Caco-2 (cell line): ENCODE results near the gene LARP4B. TPM values are rescaled to one million over a fixed set of nuclear protein-coding genes. Genes with fewer than 3 reads are reported as not detected.

Source experiments
- Bru-seq: library from RNA; stranded (reverse); fragments of 400-500 nt; gene quantifications from one replicate; lab custom pipeline; 2021; lab: Mats Ljungman, UMichigan
- BruChase-seq, 2 experiments: library from RNA; stranded (reverse); fragments of 400-500 nt; gene quantifications; one replicate each; lab custom pipeline; 2021; lab: Mats Ljungman, UMichigan
- BruUV-seq: library from RNA; stranded (reverse); fragments of 400-500 nt; replicated peaks from 2 replicates; lab custom pipeline; 2021; lab: Mats Ljungman, UMichigan
- CTCF ChIA-PET: fragments of 300-600 bp; sonication (Branson Sonifier 250); formaldehyde crosslinking; loops from one replicate; lab custom pipeline; 2022; ENCODE audit warnings: antibody characterized with exemption; lab: Charles Lee
- POLR2A ChIA-PET: fragments of 300-600 bp; sonication (Branson Sonifier 250); formaldehyde crosslinking; loops from one replicate; lab custom pipeline; 2022; ENCODE audit warnings: antibody characterized with exemption; lab: Charles Lee
- DNase-seq, 2 experiments: peaks; one replicate each; pipeline versions ENCODE4 v3.0.0 to v3.0.0-alpha.2; 2020 to 2022
- H3K27me3 ChIP-seq: replicated peaks from 2 replicates; pipeline ENCODE4 v1.6.0; 2011; ENCODE audit warnings: low read length; ENCODE audit not compliant: control insufficient read depth, insufficient read depth
- H3K36me3 ChIP-seq: 2 replicates; pipeline ENCODE4 v1.5.1; 2011; ENCODE audit warnings: low read length; ENCODE audit not compliant: control insufficient read depth, insufficient read depth
- H3K4me1 ChIP-seq: fragments of 250-450 bp; sonication (Bioruptor Pico); 2 replicates; pipeline ENCODE4 v1.5.1; 2020; ENCODE audit warnings: mild to moderate bottlenecking
- H3K4me3 ChIP-seq: 2 replicates; pipeline ENCODE4 v1.5.1; 2011; ENCODE audit warnings: low read depth, mild to moderate bottlenecking, control low read depth, low read length
- H3K9me3 ChIP-seq: fragments of 250-450 bp; sonication (Bioruptor Pico); 2 replicates; pipeline ENCODE4 v1.5.1; 2020; ENCODE audit warnings: mild to moderate bottlenecking, moderate library complexity
- H3K27ac Mint-ChIP-seq: one replicate; pipeline ENCODE4 v1.8.0; 2022; ENCODE audit warnings: mixed read lengths; ENCODE audit not compliant: unreplicated experiment
- H3K27me3 Mint-ChIP-seq: one replicate; pipeline ENCODE4 v1.8.0; 2022; ENCODE audit warnings: mixed read lengths; ENCODE audit not compliant: insufficient read depth, unreplicated experiment
- H3K36me3 Mint-ChIP-seq: one replicate; pipeline ENCODE4 v1.8.0; 2022; ENCODE audit warnings: mild to moderate bottlenecking, mixed read lengths; ENCODE audit not compliant: insufficient read depth, unreplicated experiment
- H3K4me1 Mint-ChIP-seq: one replicate; pipeline ENCODE4 v1.8.0; 2022; ENCODE audit warnings: low read depth, mixed read lengths; ENCODE audit not compliant: unreplicated experiment
- H3K4me3 Mint-ChIP-seq: one replicate; pipeline ENCODE4 v1.8.0; 2022; ENCODE audit warnings: mild to moderate bottlenecking, moderate library complexity, mixed read lengths; ENCODE audit not compliant: unreplicated experiment
- H3K9me3 Mint-ChIP-seq: one replicate; pipeline ENCODE4 v1.8.0; 2022; ENCODE audit warnings: mixed read lengths; ENCODE audit not compliant: unreplicated experiment
- CTCF ChIP-seq, 2 experiments: fragments of 200-600 bp in 1 of 2; IDR thresholded peaks; 1 replicate in 1 of 2; 2 replicates in 1 of 2; pipeline versions ENCODE4 v1.5.1 to v1.8.0; 2011 to 2022; ENCODE audit warnings: antibody characterized with exemption in 1 of 2, control low read depth in 1 of 2, inconsistent platforms in 1 of 2, low read depth in 1 of 2, low read length in 1 of 2, mild to moderate bottlenecking in 1 of 2, moderate library complexity in 1 of 2; ENCODE audit not compliant: insufficient read depth in 1 of 2, severe bottlenecking in 1 of 2, unreplicated experiment in 1 of 2
- intact Hi-C: fragments of 100-400 bp; cut with micrococcal nuclease; formaldehyde crosslinking; loops from one replicate; pipeline ENCODE4 v1.10.0; 2022; ENCODE audit not compliant: unreplicated experiment
- long read RNA-seq: library from polyadenylated mRNA; stranded (forward); transcript quantifications from one replicate; pipeline ENCODE4 v2.0.0, GENCODE V29; 2022
- total RNA-seq: library from RNA; stranded (reverse); gene quantifications from 2 replicates; pipeline ENCODE4 v1.2.3, GENCODE V29; 2022

LARP4B gene
- total RNA-seq (230 and 235 TPM in 2 replicates), Bru-seq, nascent RNA (percentile 98 among the genes with signal in this experiment), BruChase-seq, experiment 1, labeled RNA remaining after a 2-hour chase (percentile 97 among the genes with signal in this experiment), BruChase-seq, experiment 2, labeled RNA remaining after a 6-hour chase (percentile 95 among the genes with signal in this experiment)
- long read RNA-seq, full-length matches to known transcripts: 33 of 109 reads
- long read RNA-seq, partial matches to known transcripts: 26 of 109 reads
- long read RNA-seq, other reads (novel, unspliced or antisense): 50 of 109 reads

GRCh38 chr10:931326-932318 is at the start of gene LARP4B:
LARP4B (minus strand) TSS chr10:931705; CDS start chr10:885721, 45,984 bp downstream.
- peak within 1 kb of the TSS; percentile 93 for H3K4me3 Mint-ChIP-seq
- H3K36me3 Mint-ChIP-seq: peaks cover 48% of the 10 kb centered on the region
- CTCF ChIA-PET: interaction anchor here (0.6 to 1.2 kb wide), 2 partner anchors 35 to 39 kb away, joined by 5 to 6 read pairs; no protein-coding TSS in a partner anchor
- Histone ChIP-seq H3K36me3 (no peaks in the 10 kb centered on the region), H3K4me1 (peaks cover 38% of the 10 kb centered on the region), H3K27me3 (no peaks in the 10 kb centered on the region), H3K9me3 (no peaks in the 10 kb centered on the region), H3K4me3 (peak within 1 kb of the TSS; percentile 94)
- TF ChIP-seq CTCF (IDR thresholded peaks at IDR 0.05; ENCODE audit: insufficient read depth in 1 of 2, low read depth in 1 of 2, low read length in 1 of 2, severe bottlenecking in 1 of 2, unreplicated experiment in 1 of 2): no peak
- peak within 1 kb of the TSS; percentile 89 for H3K27ac Mint-ChIP-seq
- POLR2A ChIA-PET: interaction anchor here (0.6 to 4.1 kb wide), 17 partner anchors 8 to 183 kb away, joined by 3 to 56 read pairs (median 3); partner anchors contain the start of genes GTPBP4, IDI1 and WDR37
- intact Hi-C loops: loop anchor here (1.0 kb wide), 4 partner anchors 39 to 57 kb away; partner anchors contain the start of gene GTPBP4
- DNase-seq: peak; percentile 98 to 100
- no peaks in the 10 kb centered on the region for H3K27me3 Mint-ChIP-seq
- H3K4me1 Mint-ChIP-seq: peaks cover 30% of the 10 kb centered on the region
- BruUV-seq: no TSS peak
- H3K9me3 Mint-ChIP-seq: no peaks in the 10 kb centered on the region

- POLR2A ChIA-PET: no interaction called here
- H3K4me3 Mint-ChIP-seq: no peak overlapping the region
These were observed 49.1 kb upstream of the LARP4B start for GRCh38 chr10:980468-981093.

More at GRCh38 chr10:980468-981093, 49.1 kb upstream of the LARP4B start:
- Histone ChIP-seq H3K27me3 (no peaks in the 10 kb centered on the region), H3K4me3 (no peak overlapping the region), H3K9me3 (peaks cover 42% of the 10 kb centered on the region), H3K36me3 (peaks cover 2% of the 10 kb centered on the region; the same call in 1 of the 2 replicates), H3K4me1 (peaks cover 31% of the 10 kb centered on the region)
- peaks cover 25% of the 10 kb centered on the region for H3K4me1 Mint-ChIP-seq
- H3K36me3 Mint-ChIP-seq: peaks cover 61% of the 10 kb centered on the region
- no TSS peak for BruUV-seq
- no peaks in the 10 kb centered on the region for H3K27me3 Mint-ChIP-seq
- no peak overlapping the region for H3K27ac Mint-ChIP-seq
- CTCF ChIA-PET: no interaction called here
- peaks cover 34% of the 10 kb centered on the region for H3K9me3 Mint-ChIP-seq
- intact Hi-C loops: no loop called here
- DNase-seq: peak in 1 of 2 experiments; percentile 23
- TF ChIP-seq CTCF (IDR thresholded peaks at IDR 0.05; ENCODE audit: insufficient read depth in 1 of 2, low read depth in 1 of 2, low read length in 1 of 2, severe bottlenecking in 1 of 2, unreplicated experiment in 1 of 2): no peak
